Left ventricle myocardium inferior (tissue), 1 donor: ENCODE data around the gene RABEP1. TPM values are rescaled to one million over a fixed set of nuclear protein-coding genes. Genes with fewer than 3 reads are reported as not detected.

Source experiments
- DNase-seq: peaks from one replicate; pipeline ENCODE4 v3.0.0-alpha.2; 2020
- H3K27ac ChIP-seq: fragments of 200-600 bp; replicated peaks from 2 replicates; pipeline ENCODE4 v1.8.0; 2021
- H3K27me3 ChIP-seq: fragments of 200-600 bp; 2 replicates; pipeline ENCODE4 v1.8.0; 2021; ENCODE audit warnings: low read depth
- H3K36me3 ChIP-seq: fragments of 200-600 bp; 2 replicates; pipeline ENCODE4 v1.8.0; 2021
- H3K4me1 ChIP-seq: fragments of 200-600 bp; 2 replicates; pipeline ENCODE4 v1.8.0; 2021
- H3K4me3 ChIP-seq: fragments of 200-600 bp; 2 replicates; pipeline ENCODE4 v1.8.0; 2021; ENCODE audit warnings: mild to moderate bottlenecking, moderate library complexity
- H3K9me3 ChIP-seq: fragments of 200-600 bp; replicated peaks from 2 replicates; pipeline ENCODE4 v1.8.0; 2021
- CTCF ChIP-seq: fragments of 200-600 bp; IDR thresholded peaks from 2 replicates; pipeline ENCODE4 v1.8.0; 2021; ENCODE audit warnings: antibody characterized with exemption, mild to moderate bottlenecking, borderline replicate concordance
- intact Hi-C: fragments of 100-400 bp; cut with micrococcal nuclease; formaldehyde crosslinking; loops from one replicate; pipeline ENCODE4 v1.11.0; 2022
- total RNA-seq: library from RNA; stranded (reverse); fragmentation: NEBNext Ultra II Directional; extraction: Animal tissue kit (Norgen Biotek cat#: 25700); gene quantifications from one replicate; pipeline ENCODE4 v1.2.1, GENCODE V29; 2021
- donor health status: DM: no; HTN: yes; CAD: no; lungs with severe emphysema.

RABEP1 gene
- total RNA-seq, 1 donor from 2014 or later = 60.6 TPM

- Histone ChIP-seq H3K9me3 (no peaks in the 10 kb centered on the region), H3K27ac (no peak overlapping the region), H3K36me3 (no peaks in the 10 kb centered on the region), H3K4me3 (no peak overlapping the region), H3K4me1 (no peaks in the 10 kb centered on the region), H3K27me3 (no peaks in the 10 kb centered on the region)
- no peak for TF ChIP-seq CTCF
- DNase-seq = no peak
- intact Hi-C loops = no loop called here
Measured at GRCh38 chr17:5254414-5254813, 27.7 kb upstream of the RABEP1 start.

DNA sequence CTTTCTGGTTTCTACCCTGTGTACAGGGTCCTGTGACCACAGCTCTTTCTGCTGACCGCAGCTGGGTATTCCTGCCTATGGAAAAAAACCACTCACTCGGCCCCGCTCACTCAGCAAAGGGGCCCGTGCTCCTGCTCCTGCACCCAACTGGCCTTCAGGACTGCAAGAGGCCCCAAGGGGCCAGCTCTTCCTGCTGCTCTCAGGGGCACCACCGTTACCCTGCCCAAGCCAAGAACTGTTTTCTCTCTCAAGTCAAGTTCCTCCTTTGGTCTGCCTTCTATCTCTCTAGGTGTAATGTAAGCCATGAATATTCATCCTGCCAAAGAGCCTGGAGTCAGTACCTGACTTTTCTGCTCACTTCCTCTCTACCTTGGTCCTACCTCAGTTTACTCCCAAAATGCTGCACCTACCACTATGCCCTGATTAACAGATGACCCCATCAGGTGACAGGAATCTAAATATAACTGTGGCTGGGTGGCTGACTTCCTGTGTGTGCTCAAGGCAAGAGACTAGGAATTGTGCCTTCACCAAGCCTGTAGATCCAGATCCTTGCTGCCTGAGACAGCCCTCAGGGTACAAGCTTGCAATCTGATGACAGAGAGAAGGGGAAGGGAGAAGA lies 27.1 kb upstream of the RABEP1 start:
- Histone ChIP-seq H3K27me3 (no peaks in the 10 kb centered on the region), H3K27ac (no peak overlapping the region), H3K4me3 (no peak overlapping the region), H3K4me1 (no peaks in the 10 kb centered on the region), H3K9me3 (no peaks in the 10 kb centered on the region), H3K36me3 (no peaks in the 10 kb centered on the region)
- intact Hi-C loops = no loop called here
- no peak for TF ChIP-seq CTCF
- DNase-seq = no peak

GRCh38 chr17:5257124-5257523 lies 25.0 kb upstream of the RABEP1 start:
- intact Hi-C loops = no loop called here
- no peak overlapping the region for H3K27ac ChIP-seq

GRCh38 chr17:5260542-5260941 lies 21.5 kb upstream of the RABEP1 start:
- no peak for DNase-seq
- intact Hi-C loops = no loop called here
- Histone ChIP-seq H3K4me1 (no peaks in the 10 kb centered on the region), H3K36me3 (no peaks in the 10 kb centered on the region), H3K9me3 (no peaks in the 10 kb centered on the region), H3K4me3 (no peak overlapping the region), H3K27me3 (no peaks in the 10 kb centered on the region), H3K27ac (no peak overlapping the region)
- no peak for TF ChIP-seq CTCF

More at GRCh38 chr17:5257124-5257523, 25.0 kb upstream of the RABEP1 start:
- H3K4me3 ChIP-seq = no peak overlapping the region
- no peaks in the 10 kb centered on the region for H3K36me3 ChIP-seq
- DNase-seq = no peak
- no peaks in the 10 kb centered on the region for H3K9me3 ChIP-seq
- H3K27me3 ChIP-seq = no peaks in the 10 kb centered on the region
- TF ChIP-seq CTCF = no peak
- no peaks in the 10 kb centered on the region for H3K4me1 ChIP-seq

DNA sequence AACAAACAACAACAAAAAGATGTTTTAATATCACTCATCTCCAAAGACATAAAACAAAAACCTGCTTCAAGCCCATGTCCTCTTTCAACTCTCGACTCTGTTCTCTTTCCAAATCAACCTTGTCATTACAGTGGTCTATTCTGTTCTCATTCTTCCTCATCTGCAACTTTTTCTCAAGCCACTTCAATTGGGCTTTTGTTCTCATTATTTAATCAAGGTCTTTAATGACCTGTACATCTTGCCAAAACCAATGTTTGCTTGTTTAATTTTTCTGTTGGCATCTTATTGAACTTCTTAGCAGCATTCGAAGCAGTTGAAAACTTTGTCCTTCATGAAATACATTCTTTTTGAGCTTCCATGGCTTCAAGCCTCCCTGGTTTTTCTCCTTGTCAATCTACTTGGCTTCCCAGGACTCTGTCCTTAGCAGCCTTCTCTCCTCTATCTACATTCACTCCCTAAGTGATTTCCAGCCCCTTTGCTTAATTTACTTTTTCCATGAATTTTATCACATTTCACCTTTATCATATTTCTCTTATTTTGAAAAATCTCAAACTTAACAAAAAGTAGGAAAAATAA lies 19.6 kb upstream of the RABEP1 start:
- no peaks in the 10 kb centered on the region for H3K9me3 ChIP-seq
- DNase-seq = no peak
- H3K36me3 ChIP-seq = no peaks in the 10 kb centered on the region
- H3K4me3 ChIP-seq = no peak overlapping the region
- no peak for TF ChIP-seq CTCF
- no peak overlapping the region for H3K27ac ChIP-seq
- intact Hi-C loops = no loop called here
- H3K27me3 ChIP-seq = no peaks in the 10 kb centered on the region
- no peaks in the 10 kb centered on the region for H3K4me1 ChIP-seq
